Measurements from ENCODE around the gene SVBP. TPM values are rescaled to one million over a fixed set of nuclear protein-coding genes. Genes with fewer than 3 reads are reported as not detected.

The SVBP gene
- total RNA-seq, 3 donors from 2014 or later (not counting 1 experiment from before 2014, with no cell fraction given): 13.8 to 16.1 (median 15.2) TPM

- 100% methylated on average over 2 of the region's 2 CpGs for WGBS (ENCODE audit: insufficient coverage)
- Histone ChIP-seq H3K4me1 (ENCODE audit: control insufficient read depth, insufficient read depth, low read length) (peaks cover 14% of the 10 kb centered on the region), H3K36me3 (ENCODE audit: control insufficient read depth, insufficient read depth, low read length) (peaks cover 16% of the 10 kb centered on the region), H3K27ac (ENCODE audit: low read length) (no peak overlapping the region), H3K27me3 (ENCODE audit: control insufficient read depth, insufficient read depth, low read length) (no peaks in the 10 kb centered on the region), H3K4me3 (ENCODE audit: low read length) (no peak overlapping the region), H3K9me3 (ENCODE audit: control insufficient read depth, insufficient read depth, low read length) (no peaks in the 10 kb centered on the region)
- no peak overlapping the region for H3K4me3 Mint-ChIP-seq
- no peak for TF ChIP-seq CTCF (IDR thresholded peaks at IDR 0.05)
- peaks cover 17 to 32% of the 10 kb centered on the region in 2 donors for H3K4me1 Mint-ChIP-seq
- ATAC-seq: no peak
- no peak for DNase-seq
- H3K27ac Mint-ChIP-seq: no peak overlapping the region
- H3K36me3 Mint-ChIP-seq: no peaks in the 10 kb centered on the region
- no peaks in the 10 kb centered on the region for H3K9me3 Mint-ChIP-seq
- no peaks in the 10 kb centered on the region for H3K27me3 Mint-ChIP-seq (ENCODE audit: low read depth in 2 of 2)
- intact Hi-C loops (cut with micrococcal nuclease): no loop called here
Measured at GRCh38 chr1:42848823-42849537, 31.8 kb upstream of the SVBP start.

- 68% methylated on average over 5 of the region's 6 CpGs for WGBS (ENCODE audit: insufficient coverage)
- Histone ChIP-seq H3K4me1 (ENCODE audit: control insufficient read depth, insufficient read depth, low read length) (peaks cover 14% of the 10 kb centered on the region), H3K9me3 (ENCODE audit: control insufficient read depth, insufficient read depth, low read length) (no peaks in the 10 kb centered on the region), H3K27ac (ENCODE audit: low read length) (no peak overlapping the region), H3K36me3 (ENCODE audit: control insufficient read depth, insufficient read depth, low read length) (peaks cover 16% of the 10 kb centered on the region), H3K4me3 (ENCODE audit: low read length) (no peak overlapping the region), H3K27me3 (ENCODE audit: control insufficient read depth, insufficient read depth, low read length) (no peaks in the 10 kb centered on the region)
- H3K27me3 Mint-ChIP-seq (ENCODE audit: low read depth in 2 of 2): no peaks in the 10 kb centered on the region
- peak overlapping the region; percentile 92 for H3K4me3 Mint-ChIP-seq
- no peak for TF ChIP-seq CTCF (IDR thresholded peaks at IDR 0.05)
- H3K27ac Mint-ChIP-seq: peak overlapping the region; percentile 52 to 91
- H3K9me3 Mint-ChIP-seq: no peaks in the 10 kb centered on the region
- ATAC-seq: no peak
- intact Hi-C loops (cut with micrococcal nuclease): no loop called here
- DNase-seq: peak in 1 of 2 donors; percentile 10
- peaks cover 17 to 32% of the 10 kb centered on the region in 2 donors for H3K4me1 Mint-ChIP-seq
- H3K36me3 Mint-ChIP-seq: no peaks in the 10 kb centered on the region
Measured at GRCh38 chr1:42847721-42848460, 30.7 kb upstream of the SVBP start.

- Mint-ChIP-seq H3K27ac (peak overlapping the region; percentile 52 to 91), H3K9me3 (no peaks in the 10 kb centered on the region), H3K4me3 (peak overlapping the region; percentile 92), H3K27me3 (ENCODE audit: low read depth in 2 of 2) (no peaks in the 10 kb centered on the region), H3K36me3 (no peaks in the 10 kb centered on the region), H3K4me1 (peaks cover 17 to 32% of the 10 kb centered on the region in 2 donors)
- H3K27me3 ChIP-seq (ENCODE audit: control insufficient read depth, insufficient read depth, low read length): no peaks in the 10 kb centered on the region
- H3K4me3 ChIP-seq (ENCODE audit: low read length): peak overlapping the region; percentile 72
- H3K36me3 ChIP-seq (ENCODE audit: control insufficient read depth, insufficient read depth, low read length): peaks cover 16% of the 10 kb centered on the region
- no peak for TF ChIP-seq CTCF (IDR thresholded peaks at IDR 0.05)
- H3K27ac ChIP-seq (ENCODE audit: low read length): no peak overlapping the region
- DNase-seq (peak in 1 of 2 donors; percentile 25), ATAC-seq (no peak)
- H3K4me1 ChIP-seq (ENCODE audit: control insufficient read depth, insufficient read depth, low read length): peaks cover 14% of the 10 kb centered on the region
- intact Hi-C loops (cut with micrococcal nuclease): no loop called here
- 11% methylated on average over 6 of the region's 6 CpGs for WGBS (ENCODE audit: insufficient coverage)
- H3K9me3 ChIP-seq (ENCODE audit: control insufficient read depth, insufficient read depth, low read length): no peaks in the 10 kb centered on the region
Measured at GRCh38 chr1:42847111-42847595, 30.0 kb upstream of the SVBP start.

Data from natural killer cell (primary cell).